Ishikawa (cell line): ENCODE measurements around the gene RWDD4.

Experiments used
- CEBPB ChIP-seq: IDR thresholded peaks from 2 replicates; pipeline ENCODE4 v1.6.1; 2012
- CREB1 ChIP-seq: IDR thresholded peaks from 2 replicates; pipeline ENCODE4 v1.6.1; 2012; ENCODE audit warnings: low read depth
- EGR1 ChIP-seq: IDR thresholded peaks from 2 replicates; pipeline ENCODE4 v1.6.1; 2012
- EP300 ChIP-seq: IDR thresholded peaks from 2 replicates; pipeline ENCODE4 v1.6.1; 2012; ENCODE audit warnings: borderline replicate concordance
- FOXM1 ChIP-seq: IDR thresholded peaks from 2 replicates; pipeline ENCODE4 v1.6.1; 2012; ENCODE audit warnings: low read depth, borderline replicate concordance
- NFIC ChIP-seq: IDR thresholded peaks from 2 replicates; pipeline ENCODE4 v1.6.1; 2012
- RAD21 ChIP-seq: IDR thresholded peaks from 2 replicates; pipeline ENCODE4 v1.6.1; 2012; ENCODE audit warnings: low read depth
- TAF1 ChIP-seq: IDR thresholded peaks from 2 replicates; pipeline ENCODE4 v1.6.1; 2012; ENCODE audit warnings: low read depth, mild to moderate bottlenecking
- TCF12 ChIP-seq: IDR thresholded peaks from 2 replicates; pipeline ENCODE4 v1.6.1; 2012; ENCODE audit warnings: low read depth
- TEAD4 ChIP-seq: IDR thresholded peaks from 2 replicates; pipeline ENCODE4 v1.6.1; 2012
- YY1 ChIP-seq: IDR thresholded peaks from 2 replicates; pipeline ENCODE4 v1.6.1; 2012; ENCODE audit warnings: low read depth
- ZBTB7A ChIP-seq: IDR thresholded peaks from 2 replicates; pipeline ENCODE4 v1.6.1; 2012; ENCODE audit warnings: low read depth
- TF ChIP-seq, protein P1 (sequence below): IDR thresholded peaks from 2 replicates; pipeline ENCODE4 v1.6.1; 2012; ENCODE audit warnings: low read depth, mild to moderate bottlenecking
- TF ChIP-seq, protein P2 (sequence below): IDR thresholded peaks from 2 replicates; pipeline ENCODE4 v1.6.1; 2012
- TF ChIP-seq, protein P3 (sequence below): IDR thresholded peaks from 2 replicates; pipeline ENCODE4 v1.6.1; 2012

RWDD4 gene

DNA sequence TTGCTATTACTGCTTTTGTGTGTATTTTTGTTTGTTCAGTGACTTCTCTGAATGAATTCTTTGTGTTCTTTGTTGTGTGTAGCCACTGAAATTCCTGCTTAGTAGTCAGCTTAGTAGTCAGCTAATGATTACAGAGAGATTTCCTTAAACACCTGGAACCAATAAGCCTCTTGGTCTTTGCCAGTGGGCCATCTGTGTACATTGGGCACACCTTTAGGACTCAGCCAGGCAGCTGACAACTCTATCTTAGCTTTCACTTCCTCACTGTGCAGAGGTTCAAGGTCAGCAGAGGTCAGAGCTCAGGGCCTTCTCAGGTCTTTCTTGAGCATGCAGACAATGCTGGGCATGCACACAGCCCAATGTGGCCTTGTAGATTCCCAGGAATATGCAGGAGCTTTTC, 59.3 kb downstream of the RWDD4 start:
- TF ChIP-seq EGR1 (no peak), TEAD4 (no peak), CREB1 (no peak), EP300 (no peak), CEBPB (no peak), TCF12 (no peak), FOXM1 (no peak)
- TF ChIP-seq, protein P1, sequence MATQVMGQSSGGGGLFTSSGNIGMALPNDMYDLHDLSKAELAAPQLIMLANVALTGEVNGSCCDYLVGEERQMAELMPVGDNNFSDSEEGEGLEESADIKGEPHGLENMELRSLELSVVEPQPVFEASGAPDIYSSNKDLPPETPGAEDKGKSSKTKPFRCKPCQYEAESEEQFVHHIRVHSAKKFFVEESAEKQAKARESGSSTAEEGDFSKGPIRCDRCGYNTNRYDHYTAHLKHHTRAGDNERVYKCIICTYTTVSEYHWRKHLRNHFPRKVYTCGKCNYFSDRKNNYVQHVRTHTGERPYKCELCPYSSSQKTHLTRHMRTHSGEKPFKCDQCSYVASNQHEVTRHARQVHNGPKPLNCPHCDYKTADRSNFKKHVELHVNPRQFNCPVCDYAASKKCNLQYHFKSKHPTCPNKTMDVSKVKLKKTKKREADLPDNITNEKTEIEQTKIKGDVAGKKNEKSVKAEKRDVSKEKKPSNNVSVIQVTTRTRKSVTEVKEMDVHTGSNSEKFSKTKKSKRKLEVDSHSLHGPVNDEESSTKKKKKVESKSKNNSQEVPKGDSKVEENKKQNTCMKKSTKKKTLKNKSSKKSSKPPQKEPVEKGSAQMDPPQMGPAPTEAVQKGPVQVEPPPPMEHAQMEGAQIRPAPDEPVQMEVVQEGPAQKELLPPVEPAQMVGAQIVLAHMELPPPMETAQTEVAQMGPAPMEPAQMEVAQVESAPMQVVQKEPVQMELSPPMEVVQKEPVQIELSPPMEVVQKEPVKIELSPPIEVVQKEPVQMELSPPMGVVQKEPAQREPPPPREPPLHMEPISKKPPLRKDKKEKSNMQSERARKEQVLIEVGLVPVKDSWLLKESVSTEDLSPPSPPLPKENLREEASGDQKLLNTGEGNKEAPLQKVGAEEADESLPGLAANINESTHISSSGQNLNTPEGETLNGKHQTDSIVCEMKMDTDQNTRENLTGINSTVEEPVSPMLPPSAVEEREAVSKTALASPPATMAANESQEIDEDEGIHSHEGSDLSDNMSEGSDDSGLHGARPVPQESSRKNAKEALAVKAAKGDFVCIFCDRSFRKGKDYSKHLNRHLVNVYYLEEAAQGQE = no peak
- TF ChIP-seq, protein P2, sequence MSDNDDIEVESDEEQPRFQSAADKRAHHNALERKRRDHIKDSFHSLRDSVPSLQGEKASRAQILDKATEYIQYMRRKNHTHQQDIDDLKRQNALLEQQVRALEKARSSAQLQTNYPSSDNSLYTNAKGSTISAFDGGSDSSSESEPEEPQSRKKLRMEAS = no peak

DNA sequence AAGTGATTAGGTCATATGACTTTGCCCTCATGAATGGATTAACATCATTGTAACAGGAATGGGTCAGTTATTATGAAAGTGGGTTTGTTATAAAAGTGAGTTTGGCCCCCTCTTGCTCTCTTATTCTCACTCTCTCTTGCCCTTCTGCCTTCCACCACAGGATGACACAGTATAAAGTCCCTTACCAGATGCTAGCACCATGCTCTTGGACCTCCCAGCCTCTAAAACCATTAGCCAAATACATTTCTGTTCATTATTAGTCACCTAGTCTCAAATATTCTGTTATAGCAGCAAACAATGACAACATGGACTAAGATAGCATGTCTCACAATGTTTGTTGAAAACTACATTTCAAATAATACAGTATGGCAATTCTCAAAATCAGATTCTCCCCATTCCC, 59.7 kb downstream of the RWDD4 start:
- TF ChIP-seq FOXM1 = no peak
- TF ChIP-seq, protein P2 = no peak
- no peak for TF ChIP-seq EGR1
- no peak for TF ChIP-seq TCF12
- TF ChIP-seq CREB1 = no peak
- TF ChIP-seq, protein P1 = no peak
- TF ChIP-seq, protein P3, sequence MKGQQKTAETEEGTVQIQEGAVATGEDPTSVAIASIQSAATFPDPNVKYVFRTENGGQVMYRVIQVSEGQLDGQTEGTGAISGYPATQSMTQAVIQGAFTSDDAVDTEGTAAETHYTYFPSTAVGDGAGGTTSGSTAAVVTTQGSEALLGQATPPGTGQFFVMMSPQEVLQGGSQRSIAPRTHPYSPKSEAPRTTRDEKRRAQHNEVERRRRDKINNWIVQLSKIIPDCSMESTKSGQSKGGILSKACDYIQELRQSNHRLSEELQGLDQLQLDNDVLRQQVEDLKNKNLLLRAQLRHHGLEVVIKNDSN = no peak
- no peak for TF ChIP-seq TAF1
- no peak for TF ChIP-seq YY1
- no peak for TF ChIP-seq CEBPB

DNA sequence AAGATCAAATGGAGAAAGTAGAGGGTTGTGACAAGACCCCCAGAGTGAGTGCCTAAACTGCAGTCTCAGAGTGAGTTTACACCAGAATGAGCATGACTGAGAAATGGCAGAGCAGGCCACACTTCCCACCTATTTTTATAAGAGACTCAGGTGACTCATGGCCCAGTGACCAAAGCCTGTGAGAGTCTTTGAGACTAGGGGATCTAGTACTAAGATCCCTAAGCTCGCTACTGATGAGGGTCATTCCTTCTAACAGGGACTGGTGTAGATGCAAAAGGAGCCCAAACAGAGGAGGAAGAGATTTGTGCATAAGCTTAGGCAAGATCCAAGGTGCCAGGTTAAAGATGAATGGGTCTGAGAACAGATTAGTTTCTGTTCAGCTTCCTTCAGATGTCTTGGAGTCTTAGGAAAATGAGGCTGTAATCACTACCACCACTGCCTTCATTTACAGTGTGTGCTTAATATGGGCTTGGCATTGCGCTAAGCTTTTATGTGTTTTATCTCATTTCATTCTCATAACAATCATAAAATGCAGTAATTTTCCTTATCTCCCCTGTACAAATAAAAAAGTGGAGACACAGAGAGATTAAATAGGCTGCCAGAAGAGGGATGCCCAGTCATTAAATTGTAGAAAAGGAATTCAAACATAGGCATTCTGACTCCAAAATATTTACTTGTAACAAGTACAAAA, 62.8 kb downstream of the RWDD4 start:
- TF ChIP-seq TCF12 = no peak

DNA sequence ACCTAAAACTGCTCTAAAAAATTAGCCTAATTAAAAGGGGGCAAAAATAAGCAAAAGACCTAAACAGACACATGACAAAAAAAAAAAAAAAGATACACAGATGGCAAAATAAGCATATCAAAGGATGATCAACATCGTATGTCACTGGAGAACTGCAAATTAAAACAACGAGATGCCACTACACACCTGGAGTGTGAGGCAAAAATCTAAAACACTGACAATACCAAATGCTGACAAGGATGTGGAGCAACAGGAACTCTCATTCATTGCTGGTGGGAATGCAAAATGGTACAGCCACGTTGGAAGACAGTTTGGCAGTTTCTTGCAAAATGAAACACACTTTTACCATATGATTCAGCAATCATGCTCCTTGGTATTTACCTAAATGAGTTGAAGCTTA, 64.2 kb downstream of the RWDD4 start:
- TF ChIP-seq RAD21 = no peak
- no peak for TF ChIP-seq ZBTB7A
- TF ChIP-seq TAF1 = no peak
- TF ChIP-seq NFIC = no peak
- no peak for TF ChIP-seq FOXM1
- no peak for TF ChIP-seq TEAD4
- no peak for TF ChIP-seq CREB1
- TF ChIP-seq EGR1 = no peak
- TF ChIP-seq, protein P2 = no peak
- no peak for TF ChIP-seq TCF12
- TF ChIP-seq, protein P3 = no peak
- TF ChIP-seq CEBPB = no peak
- no peak for TF ChIP-seq YY1

DNA sequence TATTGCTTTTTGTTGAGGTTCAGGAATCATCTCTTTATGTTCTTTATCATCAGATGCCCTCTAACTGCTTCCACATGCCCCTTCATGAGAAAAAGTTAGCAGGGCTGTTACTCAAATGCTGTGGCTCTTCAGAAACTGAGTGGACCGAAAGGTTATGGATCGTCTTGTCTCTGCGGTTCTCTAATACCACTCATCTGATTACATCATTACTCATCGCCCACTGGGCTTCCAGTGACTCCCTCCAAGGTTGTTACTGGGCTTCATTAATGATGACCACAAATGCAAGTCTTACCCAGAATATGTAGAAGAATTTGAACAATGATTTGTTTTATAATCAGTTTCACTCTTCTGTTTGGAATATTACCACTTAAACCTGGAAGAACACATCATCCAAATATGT, 67.7 kb downstream of the RWDD4 start:
- no peak for TF ChIP-seq NFIC
- no peak for TF ChIP-seq CREB1
- no peak for TF ChIP-seq FOXM1
